Ishikawa (cell line): Measurements from ENCODE around the gene SIPA1.

Experiments used
- CEBPB ChIP-seq: IDR thresholded peaks from 2 replicates; pipeline ENCODE4 v1.6.1; 2012
- EP300 ChIP-seq: IDR thresholded peaks from 2 replicates; pipeline ENCODE4 v1.6.1; 2012; ENCODE audit warnings: borderline replicate concordance
- FOXM1 ChIP-seq: IDR thresholded peaks from 2 replicates; pipeline ENCODE4 v1.6.1; 2012; ENCODE audit warnings: low read depth, borderline replicate concordance
- NFIC ChIP-seq: IDR thresholded peaks from 2 replicates; pipeline ENCODE4 v1.6.1; 2012
- RAD21 ChIP-seq: IDR thresholded peaks from 2 replicates; pipeline ENCODE4 v1.6.1; 2012; ENCODE audit warnings: low read depth
- TAF1 ChIP-seq: IDR thresholded peaks from 2 replicates; pipeline ENCODE4 v1.6.1; 2012; ENCODE audit warnings: low read depth, mild to moderate bottlenecking
- TEAD4 ChIP-seq: IDR thresholded peaks from 2 replicates; pipeline ENCODE4 v1.6.1; 2012
- YY1 ChIP-seq: IDR thresholded peaks from 2 replicates; pipeline ENCODE4 v1.6.1; 2012; ENCODE audit warnings: low read depth
- ZBTB7A ChIP-seq: IDR thresholded peaks from 2 replicates; pipeline ENCODE4 v1.6.1; 2012; ENCODE audit warnings: low read depth
- TF ChIP-seq, protein P1 (sequence below): IDR thresholded peaks from 2 replicates; pipeline ENCODE4 v1.6.1; 2012
- TF ChIP-seq, protein P2 (sequence below): IDR thresholded peaks from 2 replicates; pipeline ENCODE4 v1.6.1; 2012; ENCODE audit warnings: low read depth, mild to moderate bottlenecking

DNA sequence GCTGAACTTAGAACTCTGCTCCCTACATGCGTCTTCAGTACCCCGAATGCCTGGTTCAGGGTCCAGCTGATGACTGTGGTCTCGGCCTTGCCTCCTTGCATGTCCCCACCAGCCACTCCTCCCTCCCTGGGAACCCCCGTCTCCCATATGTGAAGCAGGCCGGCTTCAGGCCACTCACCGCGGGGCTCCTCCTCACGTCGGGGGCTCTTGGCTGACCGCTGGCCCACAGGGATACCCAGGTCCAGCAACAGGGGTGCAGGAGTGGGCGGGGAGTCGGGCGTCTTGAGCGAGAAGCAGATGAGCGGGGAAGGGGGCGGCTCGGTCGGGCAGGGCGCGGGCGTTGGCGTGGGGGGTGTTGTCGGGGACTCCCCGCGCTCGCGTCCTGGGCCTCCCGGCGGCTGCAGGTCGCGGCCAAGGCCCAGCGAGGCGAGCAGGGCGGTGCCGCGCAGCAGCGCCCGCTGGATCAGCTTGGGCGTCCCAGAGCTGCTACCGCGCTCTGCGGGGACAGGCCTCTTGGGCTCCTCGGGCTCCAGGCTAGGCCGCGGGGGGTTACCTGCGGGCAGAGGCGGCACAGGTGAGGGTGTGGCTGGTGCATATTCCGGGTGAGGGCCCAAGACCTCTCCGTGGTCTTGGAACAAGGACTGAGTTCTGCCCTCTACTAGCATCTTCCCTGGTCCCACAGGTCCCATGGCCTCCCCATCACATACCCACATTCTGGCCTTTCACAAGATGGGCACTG, 38.5 kb upstream of the SIPA1 start:
- TF ChIP-seq YY1 (no peak), FOXM1 (no peak), TEAD4 (no peak), CEBPB (no peak), RAD21 (no peak), ZBTB7A (no peak), TAF1 (no peak), NFIC (no peak), EP300 (no peak)
- TF ChIP-seq, protein P1, sequence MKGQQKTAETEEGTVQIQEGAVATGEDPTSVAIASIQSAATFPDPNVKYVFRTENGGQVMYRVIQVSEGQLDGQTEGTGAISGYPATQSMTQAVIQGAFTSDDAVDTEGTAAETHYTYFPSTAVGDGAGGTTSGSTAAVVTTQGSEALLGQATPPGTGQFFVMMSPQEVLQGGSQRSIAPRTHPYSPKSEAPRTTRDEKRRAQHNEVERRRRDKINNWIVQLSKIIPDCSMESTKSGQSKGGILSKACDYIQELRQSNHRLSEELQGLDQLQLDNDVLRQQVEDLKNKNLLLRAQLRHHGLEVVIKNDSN, result no peak
- TF ChIP-seq, protein P2, sequence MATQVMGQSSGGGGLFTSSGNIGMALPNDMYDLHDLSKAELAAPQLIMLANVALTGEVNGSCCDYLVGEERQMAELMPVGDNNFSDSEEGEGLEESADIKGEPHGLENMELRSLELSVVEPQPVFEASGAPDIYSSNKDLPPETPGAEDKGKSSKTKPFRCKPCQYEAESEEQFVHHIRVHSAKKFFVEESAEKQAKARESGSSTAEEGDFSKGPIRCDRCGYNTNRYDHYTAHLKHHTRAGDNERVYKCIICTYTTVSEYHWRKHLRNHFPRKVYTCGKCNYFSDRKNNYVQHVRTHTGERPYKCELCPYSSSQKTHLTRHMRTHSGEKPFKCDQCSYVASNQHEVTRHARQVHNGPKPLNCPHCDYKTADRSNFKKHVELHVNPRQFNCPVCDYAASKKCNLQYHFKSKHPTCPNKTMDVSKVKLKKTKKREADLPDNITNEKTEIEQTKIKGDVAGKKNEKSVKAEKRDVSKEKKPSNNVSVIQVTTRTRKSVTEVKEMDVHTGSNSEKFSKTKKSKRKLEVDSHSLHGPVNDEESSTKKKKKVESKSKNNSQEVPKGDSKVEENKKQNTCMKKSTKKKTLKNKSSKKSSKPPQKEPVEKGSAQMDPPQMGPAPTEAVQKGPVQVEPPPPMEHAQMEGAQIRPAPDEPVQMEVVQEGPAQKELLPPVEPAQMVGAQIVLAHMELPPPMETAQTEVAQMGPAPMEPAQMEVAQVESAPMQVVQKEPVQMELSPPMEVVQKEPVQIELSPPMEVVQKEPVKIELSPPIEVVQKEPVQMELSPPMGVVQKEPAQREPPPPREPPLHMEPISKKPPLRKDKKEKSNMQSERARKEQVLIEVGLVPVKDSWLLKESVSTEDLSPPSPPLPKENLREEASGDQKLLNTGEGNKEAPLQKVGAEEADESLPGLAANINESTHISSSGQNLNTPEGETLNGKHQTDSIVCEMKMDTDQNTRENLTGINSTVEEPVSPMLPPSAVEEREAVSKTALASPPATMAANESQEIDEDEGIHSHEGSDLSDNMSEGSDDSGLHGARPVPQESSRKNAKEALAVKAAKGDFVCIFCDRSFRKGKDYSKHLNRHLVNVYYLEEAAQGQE, result no peak
